SK-N-MC (cell line): ENCODE measurements around the gene PLD3.

ENCODE experiments used
- DNase-seq: peaks from one replicate; pipeline ENCODE4 v3.0.0-alpha.2; 2011; ENCODE audit warnings: low read depth, low spot score
- H3K27ac ChIP-seq: fragments of 200-600 bp; sonication (generic); 2 replicates; pipeline ENCODE4 v1.5.1; 2016; ENCODE audit warnings: mixed run types
- H3K36me3 ChIP-seq: fragments of 200-600 bp; sonication (generic); 2 replicates; pipeline ENCODE4 v1.6.1; 2017; ENCODE audit warnings: antibody characterized with exemption, low read length, mixed read lengths; ENCODE audit not compliant: insufficient read depth
- H3K4me3 ChIP-seq: fragments of 200-600 bp; sonication (generic); 2 replicates; pipeline ENCODE4 v1.5.1; 2016
- H3K9ac ChIP-seq: fragments of 200-600 bp; sonication (generic); 2 replicates; pipeline ENCODE4 v1.8.0; 2017; ENCODE audit warnings: mixed run types, mixed read lengths; ENCODE audit not compliant: insufficient read length
- H3K9me3 ChIP-seq: fragments of 200-600 bp; sonication (generic); 2 replicates; pipeline ENCODE4 v1.6.1; 2017; ENCODE audit warnings: low read depth, mild to moderate bottlenecking, antibody characterized with exemption, low read length, moderate library complexity, mixed read lengths
- EZH2 ChIP-seq: fragments of 200-600 bp; sonication (generic); IDR thresholded peaks from one replicate; pipeline ENCODE4 v1.6.1; 2017; ENCODE audit warnings: antibody characterized with exemption
- FOXP2 ChIP-seq: optimal IDR thresholded peaks from 2 replicates; pipeline ENCODE3; 2011; ENCODE audit warnings: mild to moderate bottlenecking, moderate library complexity; ENCODE audit not compliant: insufficient read depth; ENCODE audit errors: extremely low read length, control extremely low read depth
- POLR2AphosphoS5 ChIP-seq: IDR thresholded peaks from 2 replicates; pipeline ENCODE4 v1.6.1; 2012; ENCODE audit warnings: mild to moderate bottlenecking, low read depth, low read length, borderline replicate concordance

PLD3 gene, protein sequence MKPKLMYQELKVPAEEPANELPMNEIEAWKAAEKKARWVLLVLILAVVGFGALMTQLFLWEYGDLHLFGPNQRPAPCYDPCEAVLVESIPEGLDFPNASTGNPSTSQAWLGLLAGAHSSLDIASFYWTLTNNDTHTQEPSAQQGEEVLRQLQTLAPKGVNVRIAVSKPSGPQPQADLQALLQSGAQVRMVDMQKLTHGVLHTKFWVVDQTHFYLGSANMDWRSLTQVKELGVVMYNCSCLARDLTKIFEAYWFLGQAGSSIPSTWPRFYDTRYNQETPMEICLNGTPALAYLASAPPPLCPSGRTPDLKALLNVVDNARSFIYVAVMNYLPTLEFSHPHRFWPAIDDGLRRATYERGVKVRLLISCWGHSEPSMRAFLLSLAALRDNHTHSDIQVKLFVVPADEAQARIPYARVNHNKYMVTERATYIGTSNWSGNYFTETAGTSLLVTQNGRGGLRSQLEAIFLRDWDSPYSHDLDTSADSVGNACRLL

DNA sequence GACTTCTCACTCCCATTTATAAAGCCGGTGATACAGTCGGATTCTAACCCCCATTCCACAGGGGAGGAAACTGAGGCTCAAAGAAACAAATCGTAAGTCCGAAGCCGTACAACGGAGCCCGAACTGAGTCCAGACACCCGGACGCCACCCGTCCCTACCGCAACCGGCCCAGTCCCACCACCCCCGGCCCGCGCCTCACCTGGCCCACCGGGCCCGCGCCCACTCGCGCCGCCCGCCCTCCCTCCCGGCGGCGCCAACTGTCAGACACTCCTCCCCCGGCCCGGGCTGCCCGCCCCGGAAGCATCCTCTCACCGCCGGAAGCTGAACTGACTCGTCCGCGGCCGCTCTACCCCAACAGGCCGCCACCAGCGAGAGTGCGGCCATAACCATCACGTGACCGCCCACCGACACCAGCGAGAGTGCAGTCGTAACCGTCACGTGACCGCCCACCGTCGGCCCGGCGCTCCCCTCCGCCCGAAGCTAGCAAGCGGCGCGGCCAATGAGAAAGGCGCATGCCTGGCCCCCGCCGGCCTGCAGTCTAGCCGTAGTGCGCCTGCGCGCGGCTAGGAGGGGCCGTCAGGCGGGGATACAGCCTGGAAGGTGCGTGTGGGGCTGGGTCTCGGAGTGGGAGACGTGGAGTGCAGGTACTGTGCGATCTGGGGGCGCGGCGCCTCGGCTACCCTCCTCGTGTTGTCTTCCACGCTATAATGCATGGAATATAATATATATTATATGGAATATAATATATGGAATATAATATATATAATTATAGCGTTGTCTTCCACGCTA, at the start of gene PLD3, which contains the start of gene C19orf47:
Gene PLD3 (plus strand): TSS at position 571 of the 789 bp plus-strand sequence. CDS start 17,789 bp downstream, outside the sequence.
Gene C19orf47 (minus strand): TSS at position 273 of the 789 bp plus-strand sequence. CDS start 6,540 bp downstream, outside the sequence.
- Histone ChIP-seq H3K9me3 (no peaks in the 10 kb centered on the region), H3K27ac (peak within 1 kb of the TSS; percentile 67; the same call in 1 of the 2 replicates), H3K9ac (peak within 1 kb of the TSS; percentile 94), H3K4me3 (peak within 1 kb of the TSS; percentile 94), H3K36me3 (no peaks in the 10 kb centered on the region; the same call in 1 of the 2 replicates)
- peak; percentile 87 for DNase-seq
- TF ChIP-seq POLR2AphosphoS5 (peak; percentile 97), FOXP2 (no peak)

DNA sequence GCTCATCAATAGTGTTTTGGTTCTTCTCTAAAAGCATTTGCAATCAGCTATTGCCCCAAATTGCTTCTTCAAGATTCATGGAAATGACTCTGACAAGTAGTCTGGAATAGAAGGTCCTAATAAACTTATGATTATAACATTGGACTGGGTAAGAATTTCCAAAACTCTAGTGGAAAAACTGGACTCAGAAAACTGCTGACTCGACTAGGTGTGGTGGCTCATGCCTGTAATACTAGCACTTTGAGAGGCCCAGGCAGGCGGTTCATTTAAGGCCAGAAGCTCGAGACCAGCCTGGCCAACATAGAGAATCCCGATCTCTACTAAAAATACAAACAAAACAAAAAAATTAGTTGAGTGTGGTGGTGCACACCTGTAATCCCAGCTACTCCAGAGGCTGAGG, 47.8 kb upstream of the PLD3 start:
- no peaks in the 10 kb centered on the region for H3K9me3 ChIP-seq
- no peaks in the 10 kb centered on the region for H3K36me3 ChIP-seq
- no peak overlapping the region for H3K4me3 ChIP-seq
- H3K27ac ChIP-seq: no peak overlapping the region
- H3K9ac ChIP-seq: no peak overlapping the region
- no peak for TF ChIP-seq FOXP2
- no peak for TF ChIP-seq POLR2AphosphoS5
- TF ChIP-seq EZH2: no peak
- no peak for DNase-seq

DNA sequence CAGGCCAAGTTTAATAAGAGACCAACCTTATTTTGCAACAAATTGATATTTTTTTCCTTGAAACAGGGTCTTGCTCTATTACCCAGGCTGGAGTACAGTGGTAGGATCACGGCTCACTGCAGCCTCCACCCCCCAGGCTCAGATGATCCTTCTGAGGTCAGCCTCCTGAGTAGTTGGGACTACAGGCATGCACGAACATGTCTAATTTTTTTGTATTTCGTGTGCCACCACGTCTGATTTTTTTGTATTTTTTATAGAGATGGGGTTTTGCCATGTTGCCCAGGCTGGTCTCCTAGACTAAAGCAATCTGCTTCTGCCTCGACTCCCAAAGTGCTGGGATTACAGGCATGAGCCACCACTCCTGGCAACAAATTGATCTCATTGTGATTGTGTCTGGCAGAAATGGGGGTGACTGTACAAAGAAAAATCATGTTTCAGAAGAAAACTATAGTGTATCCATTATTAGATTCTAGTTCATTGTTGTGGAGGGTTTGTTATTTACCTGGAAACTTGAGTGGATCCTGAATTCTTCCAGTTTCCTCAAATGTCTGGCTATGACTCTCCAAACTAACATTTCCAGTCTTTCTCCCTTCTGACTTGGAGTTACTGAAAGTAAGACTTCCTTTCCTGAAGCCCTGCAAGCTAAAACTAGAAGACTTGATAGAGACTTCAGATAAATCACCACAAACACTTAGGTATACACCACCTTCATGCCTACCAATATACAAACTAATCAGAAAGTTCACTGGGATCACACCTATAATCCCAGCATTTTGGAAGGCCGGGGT, 46.1 kb upstream of the PLD3 start:
- H3K27ac ChIP-seq: no peak overlapping the region

DNA sequence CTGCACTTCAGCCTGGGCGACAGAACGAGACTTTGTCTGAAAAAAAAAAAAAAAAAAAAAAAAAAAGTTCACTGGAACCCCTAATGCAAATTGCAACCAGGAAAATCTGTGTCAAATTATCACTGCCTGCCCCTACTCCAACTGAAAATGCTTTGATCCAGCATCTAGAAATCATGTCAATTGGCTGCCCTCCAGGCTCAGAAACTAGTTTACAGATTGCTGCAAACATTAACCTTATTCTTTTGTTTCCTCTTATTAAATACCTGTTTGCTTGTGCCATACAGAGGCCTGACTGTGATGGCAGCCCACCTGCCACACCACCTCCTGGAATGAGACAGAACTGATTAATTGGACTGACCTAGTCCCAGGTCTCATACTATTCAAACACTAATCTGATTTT, 44.7 kb upstream of the PLD3 start:
- H3K36me3 ChIP-seq: no peaks in the 10 kb centered on the region
- peak overlapping the region; percentile 96 for H3K27ac ChIP-seq
- no peaks in the 10 kb centered on the region for H3K9me3 ChIP-seq
- TF ChIP-seq POLR2AphosphoS5: no peak
- TF ChIP-seq FOXP2: no peak
- no peak for TF ChIP-seq EZH2
- DNase-seq: peak; percentile 61
- H3K9ac ChIP-seq: peak overlapping the region; percentile 57
- peak overlapping the region; percentile 67 for H3K4me3 ChIP-seq

More for the DNA sequence above, 46.1 kb upstream of the PLD3 start:
- no peaks in the 10 kb centered on the region for H3K36me3 ChIP-seq
- H3K4me3 ChIP-seq: no peak overlapping the region
- TF ChIP-seq FOXP2: no peak
- TF ChIP-seq POLR2AphosphoS5: no peak
- TF ChIP-seq EZH2: no peak
- no peak overlapping the region for H3K9ac ChIP-seq
- H3K9me3 ChIP-seq: no peaks in the 10 kb centered on the region
- no peak for DNase-seq

DNA sequence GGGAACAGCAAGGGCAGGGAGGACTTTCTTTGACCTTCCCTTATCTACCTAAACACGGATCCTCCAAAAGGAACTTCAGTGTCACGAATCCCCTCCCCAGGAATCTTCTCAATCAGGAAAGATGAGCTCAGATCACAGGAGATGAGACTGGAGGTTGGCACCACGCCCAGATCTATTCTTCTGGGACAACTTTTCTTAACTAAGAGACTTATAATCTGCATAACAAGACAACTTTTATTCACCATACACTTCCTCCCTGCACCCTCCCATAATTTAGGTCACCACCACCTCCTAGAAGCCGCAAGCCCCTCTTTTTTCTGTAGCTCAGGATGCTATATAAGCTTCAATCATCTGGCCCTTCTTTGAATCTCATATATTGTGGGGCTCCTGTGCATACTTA, 44.2 kb upstream of the PLD3 start:
- DNase-seq: peak; percentile 90
- TF ChIP-seq POLR2AphosphoS5: no peak
- TF ChIP-seq EZH2: no peak
- TF ChIP-seq FOXP2: no peak
- Histone ChIP-seq H3K9me3 (no peaks in the 10 kb centered on the region), H3K9ac (peak overlapping the region; percentile 8), H3K4me3 (peak overlapping the region; percentile 67), H3K27ac (peak overlapping the region; percentile 96), H3K36me3 (no peaks in the 10 kb centered on the region)

DNA sequence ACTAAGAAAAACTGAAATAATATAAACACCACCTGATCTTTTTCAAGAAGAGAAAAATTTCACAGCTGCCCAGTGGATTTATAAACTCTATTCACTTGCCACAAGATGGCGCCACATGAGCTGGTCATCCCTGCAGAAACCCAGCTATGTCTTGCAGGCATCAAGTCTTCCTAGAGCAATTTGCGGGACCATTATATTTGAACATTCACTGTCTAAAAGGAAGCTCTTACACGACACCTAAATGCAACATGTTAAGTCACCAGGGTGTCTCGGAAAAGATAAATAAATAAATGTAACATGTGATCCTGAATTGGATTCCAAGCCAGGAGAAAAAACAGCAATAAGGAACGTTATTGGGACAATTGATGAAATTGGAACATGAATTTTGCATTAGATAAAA, 43.1 kb upstream of the PLD3 start:
- TF ChIP-seq FOXP2 (no peak), EZH2 (no peak), POLR2AphosphoS5 (no peak)
- Histone ChIP-seq H3K9ac (no peak overlapping the region), H3K27ac (no peak overlapping the region), H3K4me3 (no peak overlapping the region), H3K9me3 (no peaks in the 10 kb centered on the region), H3K36me3 (no peaks in the 10 kb centered on the region)
- DNase-seq: peak; percentile 81

DNA sequence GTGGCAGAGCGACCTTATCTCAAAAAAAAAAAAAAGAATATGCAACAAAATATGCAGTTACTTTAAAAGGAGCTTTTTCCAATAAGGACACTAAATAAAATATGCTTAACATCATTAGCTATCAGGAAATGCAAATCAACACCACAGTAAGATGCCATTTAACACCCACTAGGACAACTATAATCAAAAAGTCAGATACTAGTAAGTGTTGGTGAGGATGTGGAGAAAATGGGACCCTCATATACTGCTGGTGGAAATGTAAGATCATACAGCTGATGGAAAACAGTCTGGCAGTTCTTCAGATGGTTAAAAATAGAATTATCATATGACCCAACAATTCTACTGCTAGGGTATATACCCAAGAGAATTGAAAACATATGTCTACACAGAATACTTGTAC, 38.8 kb upstream of the PLD3 start:
- H3K36me3 ChIP-seq: no peaks in the 10 kb centered on the region
- H3K9me3 ChIP-seq: no peaks in the 10 kb centered on the region
- H3K27ac ChIP-seq: no peak overlapping the region
- no peak overlapping the region for H3K4me3 ChIP-seq
- H3K9ac ChIP-seq: no peak overlapping the region
- TF ChIP-seq FOXP2 (no peak), POLR2AphosphoS5 (no peak)
- no peak for DNase-seq
